GM18858 (cell line): ENCODE results near the gene HDGFL2.

Source experiments
- ATAC-seq: cut with Tn5 transposase; IDR thresholded peaks from one replicate; pipeline ENCODE4 v1.9.1; 2021; ENCODE audit not compliant: unreplicated experiment

Gene HDGFL2

DNA sequence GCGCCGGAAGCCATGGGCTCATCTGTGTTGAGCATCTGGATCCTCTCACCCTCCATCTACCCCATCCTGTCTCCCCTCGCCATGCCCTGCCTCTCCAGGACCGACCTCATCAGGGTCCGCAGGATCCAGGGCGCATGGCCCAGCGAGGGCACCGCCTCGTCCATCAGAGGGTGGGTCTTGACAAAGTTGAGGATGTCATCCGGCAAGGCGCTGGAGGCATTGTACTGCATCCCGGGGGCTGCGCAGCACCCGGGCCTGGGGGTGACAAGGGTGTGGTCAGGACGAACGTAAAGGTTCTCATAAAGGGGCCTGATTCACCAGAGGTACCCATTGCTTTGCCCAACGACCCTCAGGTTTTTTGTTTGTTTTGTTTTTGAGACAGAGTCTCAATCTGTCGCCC, 77.9 kb downstream of the HDGFL2 start:
- no peak for ATAC-seq

GRCh38 chr19:4550479-4551050, 78.5 kb downstream of the HDGFL2 start:
- no peak for ATAC-seq
